Osteocyte (in vitro differentiated cells): ENCODE results near the gene MS4A5. TPM values are rescaled to one million over a fixed set of nuclear protein-coding genes. Genes with fewer than 3 reads are reported as not detected.
"Not testable (repeated sequence)": the region's sequence is repeated elsewhere in the genome, so short reads cannot be mapped to it uniquely, and the experiment has no call there.

ENCODE experiments used
- DNase-seq: peaks from one replicate; pipeline ENCODE4 v3.0.0; 2021; ENCODE audit warnings: mixed read lengths; ENCODE audit not compliant: unreplicated experiment; ENCODE audit errors: extremely low spot score
- H3K27ac Mint-ChIP-seq: one replicate; pipeline ENCODE4 v1.8.0; 2021; ENCODE audit warnings: mild to moderate bottlenecking, mixed read lengths; ENCODE audit not compliant: unreplicated experiment
- H3K27me3 Mint-ChIP-seq: one replicate; pipeline ENCODE4 v1.8.0; 2021; ENCODE audit warnings: mixed read lengths; ENCODE audit not compliant: unreplicated experiment
- H3K36me3 Mint-ChIP-seq: one replicate; pipeline ENCODE4 v1.8.0; 2021; ENCODE audit warnings: mixed read lengths; ENCODE audit not compliant: unreplicated experiment
- H3K4me1 Mint-ChIP-seq: one replicate; pipeline ENCODE4 v1.8.0; 2021; ENCODE audit warnings: mixed read lengths; ENCODE audit not compliant: unreplicated experiment
- H3K4me3 Mint-ChIP-seq: one replicate; pipeline ENCODE4 v1.8.0; 2021; ENCODE audit warnings: mild to moderate bottlenecking, moderate library complexity, mixed read lengths; ENCODE audit not compliant: unreplicated experiment
- H3K9me3 Mint-ChIP-seq: one replicate; pipeline ENCODE4 v1.8.0; 2021; ENCODE audit warnings: mixed read lengths; ENCODE audit not compliant: unreplicated experiment
- total RNA-seq: library from RNA; stranded (reverse); gene quantifications from 2 replicates; pipeline ENCODE4 v1.2.1, GENCODE V29; 2021
- TF ChIP-seq, protein P1 (sequence below): fragments of 200-600 bp; sonication (generic); IDR thresholded peaks from 2 replicates; pipeline ENCODE4 v1.5.0; 2021; ENCODE audit warnings: antibody characterized with exemption, mild to moderate bottlenecking, moderate library complexity

The MS4A5 gene
- total RNA-seq, 1 donor from 2014 or later = not detected

- Mint-ChIP-seq H3K4me3 (no peak overlapping the region), H3K27ac (no peak overlapping the region)
Observed at GRCh38 chr11:60428517-60428916, 855 bp upstream of the MS4A5 start.

GRCh38 chr11:60431251-60431650 lies 1.9 kb downstream of the MS4A5 start:
- H3K27ac Mint-ChIP-seq = no peak overlapping the region
- H3K36me3 Mint-ChIP-seq = no peaks in the 10 kb centered on the region
- peaks cover 6% of the 10 kb centered on the region for H3K27me3 Mint-ChIP-seq
- no peak overlapping the region for H3K4me3 Mint-ChIP-seq
- H3K9me3 Mint-ChIP-seq = no peaks in the 10 kb centered on the region
- no peaks in the 10 kb centered on the region for H3K4me1 Mint-ChIP-seq
- TF ChIP-seq, protein P1, sequence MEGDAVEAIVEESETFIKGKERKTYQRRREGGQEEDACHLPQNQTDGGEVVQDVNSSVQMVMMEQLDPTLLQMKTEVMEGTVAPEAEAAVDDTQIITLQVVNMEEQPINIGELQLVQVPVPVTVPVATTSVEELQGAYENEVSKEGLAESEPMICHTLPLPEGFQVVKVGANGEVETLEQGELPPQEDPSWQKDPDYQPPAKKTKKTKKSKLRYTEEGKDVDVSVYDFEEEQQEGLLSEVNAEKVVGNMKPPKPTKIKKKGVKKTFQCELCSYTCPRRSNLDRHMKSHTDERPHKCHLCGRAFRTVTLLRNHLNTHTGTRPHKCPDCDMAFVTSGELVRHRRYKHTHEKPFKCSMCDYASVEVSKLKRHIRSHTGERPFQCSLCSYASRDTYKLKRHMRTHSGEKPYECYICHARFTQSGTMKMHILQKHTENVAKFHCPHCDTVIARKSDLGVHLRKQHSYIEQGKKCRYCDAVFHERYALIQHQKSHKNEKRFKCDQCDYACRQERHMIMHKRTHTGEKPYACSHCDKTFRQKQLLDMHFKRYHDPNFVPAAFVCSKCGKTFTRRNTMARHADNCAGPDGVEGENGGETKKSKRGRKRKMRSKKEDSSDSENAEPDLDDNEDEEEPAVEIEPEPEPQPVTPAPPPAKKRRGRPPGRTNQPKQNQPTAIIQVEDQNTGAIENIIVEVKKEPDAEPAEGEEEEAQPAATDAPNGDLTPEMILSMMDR = no peak
- no peak for DNase-seq

More at GRCh38 chr11:60428517-60428916, 855 bp upstream of the MS4A5 start:
- no peaks in the 10 kb centered on the region for H3K9me3 Mint-ChIP-seq
- no peaks in the 10 kb centered on the region for H3K36me3 Mint-ChIP-seq
- no peaks in the 10 kb centered on the region for H3K4me1 Mint-ChIP-seq
- peaks cover 9% of the 10 kb centered on the region for H3K27me3 Mint-ChIP-seq
- TF ChIP-seq, protein P1 = no peak
- no peak for DNase-seq

DNA sequence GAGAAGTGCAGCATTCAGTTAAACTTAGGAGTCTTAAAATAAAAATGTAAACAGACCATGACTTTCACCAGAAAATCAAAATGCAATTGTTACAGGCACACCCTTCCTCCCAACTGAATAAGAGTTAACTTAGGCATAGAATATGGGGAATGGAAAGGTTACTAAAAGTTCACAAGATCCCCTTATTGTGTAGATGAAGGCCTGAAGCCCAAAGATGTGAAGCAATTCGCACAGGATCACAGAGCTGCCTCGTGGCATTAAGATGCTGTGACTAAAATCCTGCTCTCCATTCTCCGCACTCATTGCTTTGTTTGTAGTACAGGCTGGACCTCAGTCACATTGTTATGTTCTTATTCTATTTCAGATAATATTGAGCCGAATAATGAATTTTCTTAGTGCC lies 4.0 kb downstream of the MS4A5 start:
- TF ChIP-seq, protein P1 = no peak
- no peaks in the 10 kb centered on the region for H3K36me3 Mint-ChIP-seq
- H3K9me3 Mint-ChIP-seq = no peaks in the 10 kb centered on the region
- no peaks in the 10 kb centered on the region for H3K4me1 Mint-ChIP-seq
- H3K4me3 Mint-ChIP-seq = no peak overlapping the region
- peaks cover 6% of the 10 kb centered on the region for H3K27me3 Mint-ChIP-seq
- no peak for DNase-seq
- no peak overlapping the region for H3K27ac Mint-ChIP-seq

GRCh38 chr11:60447070-60447469 lies 17.7 kb downstream of the MS4A5 start:
- Mint-ChIP-seq H3K36me3 (no peaks in the 10 kb centered on the region), H3K4me1 (no peaks in the 10 kb centered on the region), H3K27ac (no peak overlapping the region), H3K9me3 (no peaks in the 10 kb centered on the region), H3K4me3 (no peak overlapping the region), H3K27me3 (peaks cover 12% of the 10 kb centered on the region)
- no peak for DNase-seq
- TF ChIP-seq, protein P1 = no peak

DNA sequence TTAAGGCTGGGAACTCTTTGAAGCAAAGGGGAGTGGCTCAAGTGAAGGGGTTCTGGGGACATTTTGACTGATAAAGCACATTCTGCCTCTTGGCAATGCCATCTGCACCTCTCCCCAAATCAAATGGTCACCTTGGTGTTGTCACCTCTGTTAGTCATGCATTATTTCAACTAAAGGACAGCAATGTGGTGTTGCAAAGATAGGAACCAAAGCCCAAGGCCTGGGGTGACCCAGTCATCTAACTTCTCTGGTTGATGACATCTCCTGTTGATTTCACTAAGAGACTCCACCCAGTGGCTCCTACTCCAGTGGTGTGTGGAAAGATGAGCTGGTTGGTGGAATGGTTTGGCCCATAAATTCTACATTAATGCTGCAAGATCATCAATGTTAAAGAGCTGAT lies 18.5 kb downstream of the MS4A5 start:
- H3K36me3 Mint-ChIP-seq = no peaks in the 10 kb centered on the region
- peaks cover 10% of the 10 kb centered on the region for H3K27me3 Mint-ChIP-seq
- DNase-seq = no peak
- no peaks in the 10 kb centered on the region for H3K4me1 Mint-ChIP-seq
- H3K27ac Mint-ChIP-seq = no peak overlapping the region
- no peaks in the 10 kb centered on the region for H3K9me3 Mint-ChIP-seq
- TF ChIP-seq, protein P1 = no peak
- H3K4me3 Mint-ChIP-seq = no peak overlapping the region

- DNase-seq, H3K4me1 Mint-ChIP-seq, H3K36me3 Mint-ChIP-seq, H3K27ac Mint-ChIP-seq, H3K4me3 Mint-ChIP-seq, H3K9me3 Mint-ChIP-seq: not testable (repeated sequence)
- peaks cover 12% of the 10 kb centered on the region for H3K27me3 Mint-ChIP-seq
Observed at GRCh38 chr11:60451185-60451584, 21.8 kb downstream of the MS4A5 start.
